Hematopoietic multipotent progenitor cell (in vitro differentiated cells): ENCODE data around the gene STK11IP. TPM values are rescaled to one million over a fixed set of nuclear protein-coding genes. Genes with fewer than 3 reads are reported as not detected.
"Not testable (repeated sequence)": the region's sequence is repeated elsewhere in the genome, so short reads cannot be mapped to it uniquely, and the experiment has no call there.

ENCODE experiments used
- DNase-seq, 3 donors: peaks; one replicate each; pipeline ENCODE4 v3.0.0-alpha.2; 2011 to 2015; ENCODE audit warnings: low read depth in 2 of 3, low spot score in 2 of 3
- total RNA-seq: library from RNA; depleted of rRNA; stranded (reverse); fragments of >200 nt; gene quantifications from one replicate; pipeline ENCODE4 v1.2.3, GENCODE V29; 2012

STK11IP gene
- total RNA-seq, 1 donor, result 30.2 TPM

GRCh38 chr2:219643788-219644398 is 46.2 kb downstream of the STK11IP start:
- DNase-seq, result no peak

GRCh38 chr2:219644801-219645480 is 47.3 kb downstream of the STK11IP start:
- DNase-seq, result no peak

GRCh38 chr2:219645631-219646527 is 48.2 kb downstream of the STK11IP start:
- DNase-seq, result no peak

- DNase-seq, result no peak
These were observed 50.5 kb downstream of the STK11IP start for GRCh38 chr2:219648176-219648575.

GRCh38 chr2:219648963-219649362 is 51.3 kb downstream of the STK11IP start:
- DNase-seq, result no peak

GRCh38 chr2:219650426-219651248 is 53.0 kb downstream of the STK11IP start:
- DNase-seq, result no peak

- DNase-seq, result not testable (repeated sequence)
These were observed 54.0 kb downstream of the STK11IP start for GRCh38 chr2:219651656-219652055.

- DNase-seq, result no peak
These were observed 58.9 kb downstream of the STK11IP start for GRCh38 chr2:219656526-219656925.

- no peak for DNase-seq
These were observed 60.7 kb downstream of the STK11IP start for GRCh38 chr2:219658196-219658846.

- DNase-seq, result no peak
These were observed 61.2 kb downstream of the STK11IP start for GRCh38 chr2:219658874-219659273.

- DNase-seq, result no peak
These were observed 63.7 kb downstream of the STK11IP start for GRCh38 chr2:219661197-219661954.

GRCh38 chr2:219661955-219662395 is 64.3 kb downstream of the STK11IP start:
- no peak for DNase-seq

GRCh38 chr2:219662566-219662965 is 64.9 kb downstream of the STK11IP start:
- no peak for DNase-seq

- no peak for DNase-seq
These were observed 65.6 kb downstream of the STK11IP start for GRCh38 chr2:219663116-219663762.

- DNase-seq, result no peak
These were observed 66.4 kb downstream of the STK11IP start for GRCh38 chr2:219664041-219664440.

GRCh38 chr2:219664944-219665343 is 67.3 kb downstream of the STK11IP start:
- DNase-seq, result no peak

- DNase-seq, result no peak
These were observed 68.3 kb downstream of the STK11IP start for GRCh38 chr2:219665926-219666325.
